Esophagus muscularis mucosa (tissue), 4 donors: Measurements from ENCODE around the gene KMT2E.

ENCODE experiments used
- CTCF ChIP-seq, 3 experiments: fragments of 200-600 bp in 2 of 3; fragments of 450-650 bp in 1 of 3; sonication (generic) in 2 of 3; IDR thresholded peaks; one replicate each; pipeline ENCODE4 v1.5.1; 2017 to 2019; ENCODE audit warnings: antibody characterized with exemption in 3 of 3, mild to moderate bottlenecking in 2 of 3, moderate library complexity in 1 of 3
- EP300 ChIP-seq: sonication (generic); formaldehyde crosslinking; IDR thresholded peaks from one replicate; pipeline ENCODE4 v1.6.1; 2017; ENCODE audit warnings: antibody characterized with exemption
- POLR2AphosphoS5 ChIP-seq, 2 donors: sonication (generic); formaldehyde crosslinking; IDR thresholded peaks; one replicate each; pipeline ENCODE4 v1.6.1; 2017; ENCODE audit warnings: antibody characterized with exemption in 2 of 2

- TF ChIP-seq EP300: no peak
- no peak for TF ChIP-seq POLR2AphosphoS5 (IDR thresholded peaks at IDR 0.05)
- TF ChIP-seq CTCF (IDR thresholded peaks at IDR 0.05): no peak
These were observed 32.4 kb upstream of the KMT2E start for GRCh38 chr7:104981672-104982037.
